ENCODE results near the gene GRB10.

The GRB10 gene

DNA sequence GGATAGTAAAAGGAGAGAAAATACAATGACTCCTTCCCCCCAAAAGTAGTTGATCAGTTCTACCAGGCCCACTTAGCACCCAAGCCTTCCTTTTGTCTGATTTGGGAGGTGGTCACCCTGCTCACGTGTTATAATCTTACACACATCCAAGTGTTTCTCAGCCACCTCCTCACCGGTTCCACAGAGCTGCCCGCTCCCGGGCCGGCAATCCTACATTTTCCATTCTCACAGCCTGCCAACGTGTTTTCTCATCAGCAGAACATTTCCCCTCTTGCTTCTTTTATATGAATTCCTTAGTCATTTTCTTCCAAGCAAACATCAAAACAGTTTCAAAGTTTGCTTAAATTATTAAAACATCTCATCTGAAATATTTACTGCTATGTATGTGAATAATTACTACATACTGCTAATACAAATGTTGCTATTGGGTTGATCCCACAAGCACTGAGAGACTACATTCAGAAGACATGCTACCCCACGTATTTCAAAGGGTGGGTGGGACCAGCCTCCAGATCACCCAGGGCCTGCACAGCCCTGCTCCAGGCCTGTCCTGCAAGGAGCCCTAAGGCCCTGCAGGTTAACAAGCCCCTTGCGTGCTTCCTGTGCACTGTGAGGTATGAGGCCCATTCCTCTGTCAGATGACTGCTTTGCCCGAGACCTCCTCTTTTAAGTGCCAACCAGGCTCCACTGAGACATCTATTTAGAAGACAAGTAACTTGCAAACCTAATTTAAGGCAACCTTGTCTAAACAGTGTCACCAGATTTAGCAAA is 75.3 kb downstream of the GRB10 start:
- TF ChIP-seq, protein P1, sequence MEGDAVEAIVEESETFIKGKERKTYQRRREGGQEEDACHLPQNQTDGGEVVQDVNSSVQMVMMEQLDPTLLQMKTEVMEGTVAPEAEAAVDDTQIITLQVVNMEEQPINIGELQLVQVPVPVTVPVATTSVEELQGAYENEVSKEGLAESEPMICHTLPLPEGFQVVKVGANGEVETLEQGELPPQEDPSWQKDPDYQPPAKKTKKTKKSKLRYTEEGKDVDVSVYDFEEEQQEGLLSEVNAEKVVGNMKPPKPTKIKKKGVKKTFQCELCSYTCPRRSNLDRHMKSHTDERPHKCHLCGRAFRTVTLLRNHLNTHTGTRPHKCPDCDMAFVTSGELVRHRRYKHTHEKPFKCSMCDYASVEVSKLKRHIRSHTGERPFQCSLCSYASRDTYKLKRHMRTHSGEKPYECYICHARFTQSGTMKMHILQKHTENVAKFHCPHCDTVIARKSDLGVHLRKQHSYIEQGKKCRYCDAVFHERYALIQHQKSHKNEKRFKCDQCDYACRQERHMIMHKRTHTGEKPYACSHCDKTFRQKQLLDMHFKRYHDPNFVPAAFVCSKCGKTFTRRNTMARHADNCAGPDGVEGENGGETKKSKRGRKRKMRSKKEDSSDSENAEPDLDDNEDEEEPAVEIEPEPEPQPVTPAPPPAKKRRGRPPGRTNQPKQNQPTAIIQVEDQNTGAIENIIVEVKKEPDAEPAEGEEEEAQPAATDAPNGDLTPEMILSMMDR (IDR thresholded peaks at IDR 0.05; ENCODE audit: extremely low read depth, insufficient read depth, missing control alignments): no peak
- in situ Hi-C loops (cut with MboI; ENCODE audit: low pct_unique_long_range_greater_than_20kb, low sequenced_read_pairs, unreplicated experiment): no loop called here
- no peak for DNase-seq (ENCODE audit: low spot score)

DNA sequence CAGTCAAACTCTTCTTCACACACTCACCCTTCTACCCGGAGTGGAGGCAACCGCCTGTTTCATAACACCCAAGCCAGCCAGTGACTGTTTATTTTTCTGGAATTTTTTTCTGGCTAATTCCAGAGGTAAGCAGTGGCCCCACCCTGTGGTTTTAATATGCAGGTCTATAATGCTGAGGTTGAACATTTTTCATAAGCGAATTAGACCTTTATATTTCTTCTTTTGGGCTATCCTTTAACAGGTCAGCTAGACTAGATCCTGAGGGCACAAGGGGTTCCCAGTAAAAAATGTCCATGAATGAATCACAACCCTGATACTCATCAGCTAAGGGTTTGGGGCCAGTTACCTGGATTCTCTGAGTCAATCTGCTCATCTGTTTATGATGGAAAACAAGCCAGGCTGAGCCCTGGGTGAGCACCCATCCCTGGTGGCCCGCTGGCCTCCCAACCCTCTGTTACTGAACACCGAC is 76.2 kb downstream of the GRB10 start:
- no peak for DNase-seq (ENCODE audit: low spot score)
- in situ Hi-C loops (cut with MboI; ENCODE audit: low pct_unique_long_range_greater_than_20kb, low sequenced_read_pairs, unreplicated experiment): no loop called here
- TF ChIP-seq, protein P1 (IDR thresholded peaks at IDR 0.05; ENCODE audit: extremely low read depth, insufficient read depth, missing control alignments): no peak

DNA sequence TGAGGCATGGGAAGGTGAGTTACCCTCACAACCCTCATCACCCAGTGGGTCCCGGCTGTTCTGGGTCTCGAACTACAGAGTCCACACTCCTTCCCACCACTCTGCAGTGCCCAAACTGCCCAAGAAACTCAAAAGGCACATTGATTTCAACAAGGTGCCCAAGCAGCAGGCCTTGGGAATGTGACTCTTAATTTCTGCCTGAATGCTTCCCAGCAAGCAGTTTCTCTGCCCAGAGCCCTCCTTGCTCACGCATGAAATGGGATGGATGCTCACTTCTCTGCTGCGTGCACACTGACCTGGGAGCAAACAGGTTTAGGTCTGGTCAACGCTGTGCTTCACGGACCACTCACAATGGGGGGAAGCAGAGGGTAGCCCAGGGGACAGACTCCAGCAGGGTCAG is 77.9 kb downstream of the GRB10 start:
- in situ Hi-C loops (cut with MboI; ENCODE audit: low pct_unique_long_range_greater_than_20kb, low sequenced_read_pairs, unreplicated experiment): no loop called here
- DNase-seq (ENCODE audit: low spot score): no peak
- TF ChIP-seq, protein P1 (IDR thresholded peaks at IDR 0.05; ENCODE audit: extremely low read depth, insufficient read depth, missing control alignments): no peak

DNA sequence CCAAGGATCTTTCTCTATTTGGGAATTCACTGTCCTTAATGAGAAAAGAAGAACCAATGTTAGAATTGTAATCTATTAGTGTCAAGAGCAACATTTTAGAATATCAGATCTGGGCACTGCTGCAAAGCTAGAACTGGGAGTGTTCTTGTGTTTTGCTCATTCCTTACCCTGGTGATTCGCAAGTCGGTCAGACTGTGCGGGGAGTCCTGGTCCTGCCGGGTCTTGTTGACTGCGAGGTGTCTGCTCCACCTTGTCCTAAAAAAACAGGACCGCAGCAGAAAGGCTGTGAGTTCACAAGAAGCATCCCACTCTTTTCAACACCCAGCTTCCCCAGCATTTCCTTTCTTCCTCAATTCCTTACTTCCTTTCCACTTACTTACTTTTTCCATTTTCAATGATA is 79.0 kb downstream of the GRB10 start:
- no peak for DNase-seq (ENCODE audit: low spot score)
- in situ Hi-C loops (cut with MboI; ENCODE audit: low pct_unique_long_range_greater_than_20kb, low sequenced_read_pairs, unreplicated experiment): no loop called here
- TF ChIP-seq, protein P1 (IDR thresholded peaks at IDR 0.05; ENCODE audit: extremely low read depth, insufficient read depth, missing control alignments): no peak

DNA sequence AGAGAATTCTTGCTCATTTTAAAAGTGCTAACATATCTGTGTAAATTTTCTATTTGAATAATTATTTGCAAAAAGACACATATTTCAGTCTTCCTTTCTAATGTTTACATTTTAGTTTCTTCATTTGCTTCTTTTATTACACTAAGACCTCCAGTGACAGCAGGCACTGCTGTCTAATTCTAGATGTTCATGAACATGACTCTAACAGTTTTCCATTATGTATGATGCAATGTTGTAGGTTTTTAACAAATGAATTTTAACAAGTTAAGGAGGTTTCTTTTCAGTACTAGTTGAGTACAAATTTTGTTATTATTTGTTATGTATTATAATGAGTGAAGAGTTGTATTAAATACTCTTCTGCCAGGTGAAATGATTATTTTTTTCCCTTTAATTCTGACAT is 83.6 kb downstream of the GRB10 start:
- TF ChIP-seq, protein P1 (IDR thresholded peaks at IDR 0.05; ENCODE audit: extremely low read depth, insufficient read depth, missing control alignments): no peak
- in situ Hi-C loops (cut with MboI; ENCODE audit: low pct_unique_long_range_greater_than_20kb, low sequenced_read_pairs, unreplicated experiment): loop anchor here (25.0 kb wide), 1 partner anchor 237 kb away; the partner anchor contains the start of gene FIGNL1
- DNase-seq (ENCODE audit: low spot score): no peak

DNA sequence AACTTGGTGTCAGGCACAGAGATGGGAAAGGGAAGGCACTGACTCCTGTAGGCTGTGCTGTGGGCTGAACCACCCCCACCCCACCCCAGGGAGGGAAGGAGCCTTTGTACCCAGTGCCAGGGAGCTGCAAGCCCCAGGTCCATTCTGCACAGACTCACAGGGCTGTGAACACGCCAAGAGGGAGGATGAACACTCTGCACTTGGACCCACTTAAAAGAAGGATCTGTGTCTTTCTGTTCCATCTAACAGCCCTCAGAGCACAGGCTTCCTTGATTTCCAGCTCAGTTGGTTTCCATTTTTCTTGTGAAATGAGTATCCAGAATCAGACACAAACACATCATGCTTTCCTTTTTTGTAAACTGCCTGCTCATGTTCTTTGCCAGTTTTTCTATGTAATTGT is 84.9 kb downstream of the GRB10 start:
- TF ChIP-seq, protein P1 (IDR thresholded peaks at IDR 0.05; ENCODE audit: extremely low read depth, insufficient read depth, missing control alignments): no peak
- in situ Hi-C loops (cut with MboI; ENCODE audit: low pct_unique_long_range_greater_than_20kb, low sequenced_read_pairs, unreplicated experiment): loop anchor here (25.0 kb wide), 1 partner anchor 235 kb away; the partner anchor contains the start of gene FIGNL1

More for the DNA sequence above, 84.9 kb downstream of the GRB10 start:
- no peak for DNase-seq (ENCODE audit: low spot score)
